H7 (cell line): Measurements from ENCODE around the gene ENGASE. TPM values are rescaled to one million over a fixed set of nuclear protein-coding genes. Genes with fewer than 3 reads are reported as not detected.

Source experiments
- DNase-seq: peaks from one replicate; pipeline ENCODE4 v3.0.0; 2012
- H3K27me3 ChIP-seq: 2 replicates; pipeline ENCODE4 v1.6.0; 2011; ENCODE audit warnings: mild to moderate bottlenecking, low read length; ENCODE audit not compliant: control insufficient read depth, insufficient read depth
- H3K36me3 ChIP-seq: replicated peaks from 2 replicates; pipeline ENCODE4 v1.5.1; 2011; ENCODE audit warnings: low read length; ENCODE audit not compliant: control insufficient read depth, insufficient read depth
- H3K4me3 ChIP-seq: 2 replicates; pipeline ENCODE4 v1.5.1; 2011; ENCODE audit warnings: low read depth, mild to moderate bottlenecking, control low read depth, low read length, moderate library complexity; ENCODE audit not compliant: insufficient read depth
- total RNA-seq: library from RNA; depleted of rRNA; stranded (reverse); fragments of >200 nt; shearing (Covaris generic); gene quantifications from 2 replicates; pipeline ENCODE4 v1.2.3, GENCODE V29; 2014

The ENGASE gene
- total RNA-seq, 1 experiment from 2014 or later, result 13.3 TPM

DNA sequence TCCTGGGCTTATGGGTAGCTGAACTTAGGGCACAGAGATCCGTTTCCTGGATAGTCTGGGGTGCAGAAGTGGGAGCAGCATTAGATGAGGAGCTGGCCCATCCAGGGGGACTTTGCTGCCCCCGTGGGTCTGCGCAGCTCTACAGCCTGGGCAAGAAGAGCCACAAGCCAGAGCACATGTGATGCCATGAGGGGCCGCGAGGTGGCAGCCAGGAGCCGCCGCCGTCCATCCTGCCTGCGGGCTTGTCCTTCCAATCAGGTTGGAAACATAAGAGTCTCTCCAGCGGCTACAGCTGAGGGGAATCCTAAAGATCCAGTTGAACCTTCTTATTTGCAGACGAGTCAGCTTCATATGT is 28.8 kb upstream of the ENGASE start:
- peak; percentile 93 for DNase-seq
- no peak overlapping the region for H3K4me3 ChIP-seq
- H3K36me3 ChIP-seq, result no peaks in the 10 kb centered on the region
- H3K27me3 ChIP-seq, result no peaks in the 10 kb centered on the region

- H3K27me3 ChIP-seq, result no peaks in the 10 kb centered on the region
- no peak overlapping the region for H3K4me3 ChIP-seq
- DNase-seq, result peak; percentile 65
- H3K36me3 ChIP-seq, result no peaks in the 10 kb centered on the region
These were observed 28.3 kb upstream of the ENGASE start for GRCh38 chr17:79046197-79046915.

DNA sequence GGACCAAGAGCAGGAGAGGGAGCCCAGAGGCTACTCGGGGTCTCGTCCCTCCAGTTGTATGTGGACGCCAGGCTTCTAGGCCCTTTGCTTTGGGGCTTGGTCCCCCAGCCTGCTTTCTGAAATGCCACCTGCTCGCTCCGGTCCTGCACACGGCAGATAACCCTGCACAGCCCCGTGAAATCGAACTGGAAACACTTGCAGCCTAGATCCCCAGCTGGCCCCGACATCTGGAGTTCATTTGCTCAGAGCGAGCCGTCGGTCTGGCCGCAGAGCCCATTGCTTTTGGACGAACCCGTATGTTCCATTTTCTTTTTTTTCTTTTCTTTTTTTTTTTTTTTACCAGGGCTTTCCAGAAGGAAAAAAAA is 27.7 kb upstream of the ENGASE start:
- no peaks in the 10 kb centered on the region for H3K36me3 ChIP-seq
- no peak overlapping the region for H3K4me3 ChIP-seq
- H3K27me3 ChIP-seq, result no peaks in the 10 kb centered on the region
- peak; percentile 16 for DNase-seq

- Histone ChIP-seq H3K27me3 (no peaks in the 10 kb centered on the region), H3K4me3 (no peak overlapping the region), H3K36me3 (no peaks in the 10 kb centered on the region)
- peak; percentile 31 for DNase-seq
These were observed 27.2 kb upstream of the ENGASE start for GRCh38 chr17:79047291-79047920.

- peak; percentile 57 for DNase-seq
- Histone ChIP-seq H3K36me3 (no peaks in the 10 kb centered on the region), H3K27me3 (no peaks in the 10 kb centered on the region)
These were observed 26.4 kb upstream of the ENGASE start for GRCh38 chr17:79047923-79048825.

GRCh38 chr17:79048826-79049755 is 25.5 kb upstream of the ENGASE start:
- peak; percentile 43 for DNase-seq
- no peaks in the 10 kb centered on the region for H3K36me3 ChIP-seq
- no peaks in the 10 kb centered on the region for H3K27me3 ChIP-seq
- no peak overlapping the region for H3K4me3 ChIP-seq

More at GRCh38 chr17:79047923-79048825, 26.4 kb upstream of the ENGASE start:
- no peak overlapping the region for H3K4me3 ChIP-seq

DNA sequence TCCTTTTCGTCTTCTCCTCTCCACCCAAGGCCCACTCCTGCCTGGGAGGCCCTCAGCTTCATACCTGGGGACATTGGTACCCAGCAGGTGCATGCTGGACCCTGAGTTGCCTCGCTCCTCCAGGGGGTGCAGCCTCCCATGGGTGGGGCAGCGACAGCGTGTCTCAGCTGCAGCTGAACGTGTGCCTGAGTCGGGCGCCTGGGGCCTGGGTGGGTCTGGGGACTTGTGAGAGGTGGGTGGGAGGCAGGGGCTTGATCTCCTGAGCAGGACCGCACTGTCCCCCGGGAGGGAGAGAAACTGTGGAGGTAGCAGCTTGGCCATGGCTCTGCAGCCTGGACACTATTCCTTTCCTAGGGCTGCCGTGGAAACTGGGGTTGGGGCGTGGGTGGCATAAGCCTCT is 24.8 kb upstream of the ENGASE start:
- H3K27me3 ChIP-seq, result no peaks in the 10 kb centered on the region
- peak; percentile 41 for DNase-seq
- H3K4me3 ChIP-seq, result no peak overlapping the region
- H3K36me3 ChIP-seq, result no peaks in the 10 kb centered on the region

- Histone ChIP-seq H3K27me3 (no peaks in the 10 kb centered on the region), H3K36me3 (no peaks in the 10 kb centered on the region), H3K4me3 (no peak overlapping the region)
- DNase-seq, result no peak
These were observed 24.1 kb upstream of the ENGASE start for GRCh38 chr17:79050551-79050950.

DNA sequence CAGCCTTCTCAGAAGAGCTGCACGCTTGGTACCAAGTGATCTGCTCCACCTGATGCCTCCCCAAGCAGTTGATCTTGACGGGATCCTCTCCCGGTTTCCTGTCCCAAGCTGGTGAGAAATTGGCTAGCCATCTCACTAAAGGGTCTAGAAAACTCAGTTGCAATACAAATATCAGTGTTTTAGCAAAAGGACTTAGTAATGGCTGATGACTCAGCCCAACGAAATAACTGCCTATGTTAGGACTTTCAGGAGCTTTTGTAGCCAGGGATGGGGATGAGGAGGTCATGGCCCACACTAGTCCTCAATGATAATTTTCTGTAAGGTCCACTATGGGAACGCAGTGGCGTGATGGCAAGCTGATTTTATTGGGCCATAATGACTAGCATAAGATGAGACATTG is 23.3 kb upstream of the ENGASE start:
- H3K4me3 ChIP-seq, result no peak overlapping the region
- H3K36me3 ChIP-seq, result no peaks in the 10 kb centered on the region
- no peaks in the 10 kb centered on the region for H3K27me3 ChIP-seq
- no peak for DNase-seq

DNA sequence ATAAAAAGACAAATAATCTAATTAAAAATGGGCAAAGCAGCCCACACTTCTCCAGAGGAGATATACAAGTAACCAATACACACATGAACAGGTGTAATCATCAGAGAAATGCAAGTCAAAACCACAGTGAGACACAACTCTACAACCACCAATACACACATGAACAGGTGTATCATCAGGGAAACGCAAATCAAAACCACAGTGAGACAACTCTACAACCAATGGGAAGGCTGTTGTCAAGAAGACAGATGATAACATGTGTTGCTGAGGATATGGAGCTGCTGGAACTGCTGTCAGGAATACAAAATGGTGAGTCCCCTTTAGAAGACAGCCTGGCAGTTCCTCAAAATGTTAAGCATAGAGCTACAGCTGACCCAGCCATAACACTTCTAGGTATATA is 22.5 kb upstream of the ENGASE start:
- DNase-seq, result no peak
- Histone ChIP-seq H3K27me3 (no peaks in the 10 kb centered on the region), H3K36me3 (no peaks in the 10 kb centered on the region), H3K4me3 (no peak overlapping the region)

GRCh38 chr17:79053251-79053925 is 21.2 kb upstream of the ENGASE start:
- no peak for DNase-seq
- Histone ChIP-seq H3K4me3 (no peak overlapping the region), H3K27me3 (no peaks in the 10 kb centered on the region), H3K36me3 (no peaks in the 10 kb centered on the region)

- Histone ChIP-seq H3K4me3 (no peak overlapping the region), H3K27me3 (no peaks in the 10 kb centered on the region), H3K36me3 (no peaks in the 10 kb centered on the region)
- no peak for DNase-seq
These were observed 20.2 kb upstream of the ENGASE start for GRCh38 chr17:79054200-79054960.

DNA sequence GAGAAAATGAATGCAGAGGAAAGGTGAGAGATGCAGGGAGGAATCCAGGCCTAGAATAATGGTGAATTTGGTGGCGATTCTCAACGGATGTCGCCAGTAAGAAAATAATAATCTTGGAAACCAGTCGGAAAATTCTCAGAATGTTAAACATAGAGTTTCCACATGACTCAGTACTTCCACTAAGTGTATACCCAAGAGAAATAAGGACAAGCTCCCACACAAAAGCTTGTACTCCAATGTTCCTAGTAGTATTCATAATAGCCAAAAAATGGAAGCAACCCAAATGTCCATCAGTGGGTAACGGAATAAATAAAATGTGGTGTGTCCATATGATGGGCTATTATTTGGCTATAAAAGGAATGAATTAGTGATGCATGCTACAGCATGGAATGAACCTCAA is 19.4 kb upstream of the ENGASE start:
- Histone ChIP-seq H3K36me3 (no peaks in the 10 kb centered on the region), H3K27me3 (no peaks in the 10 kb centered on the region), H3K4me3 (no peak overlapping the region)
- DNase-seq, result no peak
